ENCODE measurements around the gene GGTLC1.
A peak's percentile ranks its signal among the peaks of the same experiment; 100 is the strongest.

The GGTLC1 gene

GRCh38 chr20:23959054-23959453, 29.5 kb downstream of the GGTLC1 start:
- DNase-seq: no peak

GRCh38 chr20:23955896-23956295, 32.7 kb downstream of the GGTLC1 start:
- DNase-seq: no peak

GRCh38 chr20:23954008-23954745, 34.4 kb downstream of the GGTLC1 start:
- no peak for DNase-seq

GRCh38 chr20:23946206-23946605, 42.4 kb downstream of the GGTLC1 start:
- DNase-seq: no peak

- no peak for DNase-seq
These were observed 45.3 kb downstream of the GGTLC1 start for GRCh38 chr20:23943304-23943703.

- DNase-seq: no peak
These were observed 48.9 kb downstream of the GGTLC1 start for GRCh38 chr20:23939641-23940040.

- DNase-seq: no peak
These were observed 49.5 kb downstream of the GGTLC1 start for GRCh38 chr20:23939063-23939462.

- no peak for DNase-seq
These were observed 50.5 kb downstream of the GGTLC1 start for GRCh38 chr20:23938118-23938438.

- peak; percentile 53 for DNase-seq
These were observed 51.1 kb downstream of the GGTLC1 start for GRCh38 chr20:23937303-23938117.
